ES-I3 (cell line): ENCODE results near the gene STUB1.
A peak's percentile ranks its signal among the peaks of the same experiment; 100 is the strongest.

Experiments
- H3K36me3 ChIP-seq: 2 replicates; pipeline ENCODE4 v1.6.1; 2013; ENCODE audit warnings: mild to moderate bottlenecking, low read length, control low read depth, moderate library complexity; ENCODE audit not compliant: insufficient read depth
- H3K4me1 ChIP-seq: 2 replicates; pipeline ENCODE4 v1.6.1; 2013; ENCODE audit warnings: mild to moderate bottlenecking, control low read depth, low read length; ENCODE audit not compliant: insufficient read depth
- H3K9ac ChIP-seq: 2 replicates; pipeline ENCODE4 v1.6.1; 2013; ENCODE audit warnings: low read depth, mild to moderate bottlenecking, low read length, moderate library complexity
- H3K9me3 ChIP-seq: 2 replicates; pipeline ENCODE4 v1.6.1; 2013; ENCODE audit warnings: mild to moderate bottlenecking, low read length, moderate library complexity; ENCODE audit not compliant: control insufficient read depth, insufficient read depth

Gene STUB1

GRCh38 chr16:651844-652243, 28.4 kb upstream of the STUB1 start:
- Histone ChIP-seq H3K36me3 (no peaks in the 10 kb centered on the region), H3K9me3 (no peaks in the 10 kb centered on the region), H3K9ac (no peak overlapping the region), H3K4me1 (no peaks in the 10 kb centered on the region)

- Histone ChIP-seq H3K9ac (no peak overlapping the region), H3K36me3 (no peaks in the 10 kb centered on the region), H3K4me1 (no peaks in the 10 kb centered on the region), H3K9me3 (no peaks in the 10 kb centered on the region)
These were observed 27.5 kb upstream of the STUB1 start for GRCh38 chr16:652454-653305.

- no peak overlapping the region for H3K9ac ChIP-seq
- H3K36me3 ChIP-seq, result no peaks in the 10 kb centered on the region
- no peaks in the 10 kb centered on the region for H3K4me1 ChIP-seq
- no peaks in the 10 kb centered on the region for H3K9me3 ChIP-seq
These were observed 26.2 kb upstream of the STUB1 start for GRCh38 chr16:654034-654433.

- H3K36me3 ChIP-seq, result no peaks in the 10 kb centered on the region
- no peaks in the 10 kb centered on the region for H3K9me3 ChIP-seq
- H3K9ac ChIP-seq, result no peak overlapping the region
- H3K4me1 ChIP-seq, result no peaks in the 10 kb centered on the region; the same call in 1 of the 2 replicates
These were observed 22.7 kb upstream of the STUB1 start for GRCh38 chr16:657487-657886.

- H3K36me3 ChIP-seq, result no peaks in the 10 kb centered on the region
These were observed 21.3 kb upstream of the STUB1 start for GRCh38 chr16:658679-659571.

GRCh38 chr16:659618-660017, 20.6 kb upstream of the STUB1 start:
- Histone ChIP-seq H3K4me1 (no peaks in the 10 kb centered on the region; the same call in 1 of the 2 replicates), H3K9ac (no peak overlapping the region), H3K36me3 (no peaks in the 10 kb centered on the region), H3K9me3 (no peaks in the 10 kb centered on the region)

More at GRCh38 chr16:658679-659571, 21.3 kb upstream of the STUB1 start:
- Histone ChIP-seq H3K9me3 (no peaks in the 10 kb centered on the region), H3K9ac (no peak overlapping the region), H3K4me1 (no peaks in the 10 kb centered on the region; the same call in 1 of the 2 replicates)

GRCh38 chr16:660132-660458, 20.1 kb upstream of the STUB1 start:
- Histone ChIP-seq H3K9me3 (no peaks in the 10 kb centered on the region), H3K9ac (peak overlapping the region; percentile 51), H3K36me3 (no peaks in the 10 kb centered on the region), H3K4me1 (no peaks in the 10 kb centered on the region; the same call in 1 of the 2 replicates)

GRCh38 chr16:660459-661183, 19.6 kb upstream of the STUB1 start:
- H3K36me3 ChIP-seq, result no peaks in the 10 kb centered on the region
- no peaks in the 10 kb centered on the region for H3K9me3 ChIP-seq
- H3K4me1 ChIP-seq, result no peaks in the 10 kb centered on the region; the same call in 1 of the 2 replicates
- H3K9ac ChIP-seq, result peak overlapping the region; percentile 51

- Histone ChIP-seq H3K36me3 (no peaks in the 10 kb centered on the region), H3K4me1 (no peaks in the 10 kb centered on the region; the same call in 1 of the 2 replicates), H3K9ac (no peak overlapping the region), H3K9me3 (no peaks in the 10 kb centered on the region)
These were observed 18.9 kb upstream of the STUB1 start for GRCh38 chr16:661184-661821.

GRCh38 chr16:662095-662494, 18.1 kb upstream of the STUB1 start:
- Histone ChIP-seq H3K4me1 (no peaks in the 10 kb centered on the region; the same call in 1 of the 2 replicates), H3K9ac (no peak overlapping the region)

GRCh38 chr16:662597-662996, 17.6 kb upstream of the STUB1 start:
- Histone ChIP-seq H3K36me3 (no peaks in the 10 kb centered on the region), H3K9me3 (no peaks in the 10 kb centered on the region), H3K4me1 (peaks cover 3% of the 10 kb centered on the region; the same call in 1 of the 2 replicates), H3K9ac (no peak overlapping the region)

More at GRCh38 chr16:662095-662494, 18.1 kb upstream of the STUB1 start:
- H3K36me3 ChIP-seq, result no peaks in the 10 kb centered on the region
- no peaks in the 10 kb centered on the region for H3K9me3 ChIP-seq

GRCh38 chr16:666572-666971, 13.6 kb upstream of the STUB1 start:
- Histone ChIP-seq H3K9ac (no peak overlapping the region), H3K4me1 (peaks cover 4% of the 10 kb centered on the region; the same call in 1 of the 2 replicates), H3K9me3 (no peaks in the 10 kb centered on the region), H3K36me3 (peaks cover 16% of the 10 kb centered on the region; the same call in 1 of the 2 replicates)

- Histone ChIP-seq H3K4me1 (peaks cover 4% of the 10 kb centered on the region; the same call in 1 of the 2 replicates), H3K36me3 (peaks cover 19% of the 10 kb centered on the region; the same call in 1 of the 2 replicates), H3K9me3 (no peaks in the 10 kb centered on the region), H3K9ac (no peak overlapping the region)
These were observed 13.0 kb upstream of the STUB1 start for GRCh38 chr16:667113-667779.
